ENCODE results near the gene XXYLT1.

The XXYLT1 gene

DNA sequence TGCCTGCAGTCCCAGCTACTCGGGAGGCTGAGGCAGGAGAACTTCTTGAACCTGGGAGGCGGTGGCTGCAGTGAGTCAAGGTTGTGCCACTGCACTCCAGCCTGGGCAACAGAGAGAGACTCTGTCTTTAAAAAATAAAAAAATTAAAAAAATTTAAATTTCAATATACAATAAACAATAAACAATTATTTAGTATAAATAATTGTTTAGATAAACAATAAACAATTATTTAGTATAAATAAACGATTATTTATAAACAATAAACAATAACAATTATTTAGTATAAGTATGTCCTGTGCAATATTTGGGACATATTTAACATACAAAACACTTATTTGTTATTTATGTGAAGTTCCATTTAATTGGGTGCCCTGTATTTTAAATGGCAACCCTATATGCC lies 119.6 kb downstream of the XXYLT1 start:
- no peak for DNase-seq (ENCODE audit: low read depth in 3 of 3)

DNA sequence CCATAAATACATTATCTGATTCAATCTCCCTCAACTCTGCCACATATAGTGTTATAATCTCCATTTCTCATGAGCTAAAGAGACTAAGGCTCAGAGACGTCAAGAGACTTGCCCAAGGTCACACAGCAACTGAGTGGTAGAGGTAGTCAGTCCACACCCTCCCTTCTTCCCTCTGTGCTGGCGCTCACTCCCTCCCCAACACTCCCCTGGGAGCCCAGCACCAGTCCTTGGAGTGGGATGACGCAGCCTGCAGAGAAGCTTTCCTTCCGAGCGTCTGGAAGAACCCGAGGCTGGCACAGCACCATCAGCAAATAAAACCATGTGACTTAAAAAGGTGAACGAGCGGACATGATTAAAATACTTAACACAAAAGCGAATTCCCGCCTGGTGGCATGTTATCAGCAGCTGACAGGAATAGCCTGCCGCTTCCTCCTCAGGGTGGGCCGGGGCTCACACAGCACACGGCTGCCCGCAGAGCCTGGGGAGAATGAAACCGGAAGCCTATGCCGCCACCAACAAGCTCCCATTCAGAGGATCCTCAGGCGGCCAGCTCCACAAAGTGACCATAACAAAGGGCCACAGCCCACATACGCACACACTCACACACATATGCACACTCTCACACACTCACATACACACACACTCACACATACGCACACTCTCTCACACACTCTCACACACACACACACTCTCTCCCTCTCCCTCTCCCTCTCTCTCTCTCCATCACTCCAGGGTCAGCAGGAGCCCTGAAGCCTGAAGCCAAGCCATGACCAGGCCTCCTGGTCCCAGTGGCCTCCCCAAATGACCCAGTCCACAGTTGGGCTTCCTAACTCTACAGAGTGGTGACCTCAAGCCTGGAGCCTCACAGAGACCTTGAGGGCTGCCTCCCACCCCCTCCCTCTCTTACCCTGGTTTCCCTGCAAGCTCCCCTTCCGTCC lies 120.5 kb downstream of the XXYLT1 start:
- peak in 1 of 3 experiments; percentile 8 for DNase-seq (ENCODE audit: low read depth in 3 of 3)

DNA sequence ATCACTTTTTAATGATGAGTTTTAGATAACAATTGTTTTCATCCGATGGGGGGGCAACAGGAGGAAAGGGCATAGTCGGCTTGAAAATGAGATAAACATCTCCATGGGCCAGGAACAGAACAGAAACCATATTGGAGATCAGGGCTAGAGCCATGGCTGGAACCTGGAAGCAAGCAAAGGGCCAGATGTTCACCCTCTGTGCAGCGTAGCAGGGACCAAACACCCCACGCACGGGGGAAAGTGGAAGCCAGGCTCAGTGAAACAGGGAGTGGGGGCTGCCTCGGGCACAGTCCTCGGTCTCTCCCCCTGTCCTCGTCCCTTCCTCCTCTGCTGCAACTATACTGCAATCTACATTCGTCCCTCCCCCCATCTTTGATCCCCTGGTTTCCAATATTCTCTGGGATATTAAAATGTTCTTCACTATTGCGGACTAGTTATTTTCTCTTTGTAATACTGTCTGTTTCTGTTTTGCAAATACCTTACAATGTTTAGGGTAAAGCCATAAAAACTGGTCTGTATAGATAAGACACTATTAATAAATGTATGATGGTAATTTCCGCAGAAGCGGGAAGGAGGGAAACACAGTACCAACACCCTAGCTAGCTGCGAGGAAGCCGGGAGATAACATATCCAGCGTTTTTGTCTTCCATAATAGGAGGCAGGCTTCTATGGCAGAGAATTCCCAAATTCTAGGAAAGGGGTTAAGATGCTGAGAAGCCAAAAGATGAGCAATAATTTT lies 121.5 kb downstream of the XXYLT1 start:
- DNase-seq (ENCODE audit: low read depth in 3 of 3) = no peak

DNA sequence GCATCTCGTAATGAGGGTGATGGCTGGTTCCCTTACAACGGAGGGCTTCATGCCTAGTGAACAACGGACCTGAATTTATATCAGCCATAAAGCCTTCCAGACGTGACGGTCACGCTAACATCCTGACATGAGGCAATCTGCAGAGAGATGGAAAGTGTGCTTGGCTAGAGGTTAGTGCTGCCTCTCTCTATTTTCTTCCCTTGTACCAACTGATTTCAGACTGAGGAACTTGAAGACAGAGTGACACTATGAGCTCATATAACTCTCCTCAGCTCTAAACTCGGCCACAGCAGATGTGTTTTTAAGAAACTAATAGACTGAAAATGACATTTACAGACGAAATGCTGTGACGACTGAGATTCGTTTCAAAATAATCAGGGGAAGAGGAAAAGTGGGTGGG lies 122.4 kb downstream of the XXYLT1 start:
- no peak for DNase-seq (ENCODE audit: low read depth in 3 of 3)

DNA sequence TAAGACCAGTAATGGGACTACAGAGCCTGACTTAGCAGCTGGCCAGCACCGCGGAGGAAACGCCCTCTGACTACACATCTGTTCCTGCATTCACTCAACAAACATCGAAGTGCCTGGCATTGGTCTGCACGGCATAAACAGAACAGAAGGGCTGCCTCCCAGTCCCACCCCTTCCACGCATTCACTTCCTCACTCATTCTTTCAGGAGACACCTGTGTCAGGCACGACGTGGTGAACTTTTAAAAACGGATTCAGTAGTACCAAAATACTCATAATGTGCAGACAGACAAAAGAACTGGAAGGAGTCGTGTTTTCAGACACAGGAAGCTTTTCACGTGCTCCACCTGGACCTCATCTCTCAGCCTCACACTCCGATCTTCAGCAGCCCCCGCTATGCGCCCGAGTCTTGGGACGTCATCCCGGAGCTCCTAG lies 123.3 kb downstream of the XXYLT1 start:
- no peak for DNase-seq (ENCODE audit: low read depth in 3 of 3)

DNA sequence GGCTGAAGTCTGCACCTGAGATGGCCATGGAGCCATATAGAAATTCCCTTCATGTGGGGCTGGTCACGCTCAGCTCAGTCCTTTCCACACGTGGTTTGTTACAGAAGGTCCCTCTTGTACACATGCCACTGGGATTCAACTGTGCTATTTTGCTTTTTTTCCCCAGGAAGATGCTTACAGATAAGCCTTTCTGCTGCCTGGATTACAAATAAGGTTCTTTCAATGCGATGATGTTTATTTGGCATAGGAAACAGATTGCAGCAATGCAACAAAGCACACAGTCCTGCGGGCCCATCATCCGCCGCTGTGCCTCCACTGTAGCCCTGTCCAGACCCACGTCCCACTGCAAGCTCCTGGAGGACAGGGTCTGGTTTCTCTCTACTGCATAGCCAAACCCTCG lies 124.8 kb downstream of the XXYLT1 start:
- no peak for DNase-seq (ENCODE audit: low read depth in 3 of 3)

DNA sequence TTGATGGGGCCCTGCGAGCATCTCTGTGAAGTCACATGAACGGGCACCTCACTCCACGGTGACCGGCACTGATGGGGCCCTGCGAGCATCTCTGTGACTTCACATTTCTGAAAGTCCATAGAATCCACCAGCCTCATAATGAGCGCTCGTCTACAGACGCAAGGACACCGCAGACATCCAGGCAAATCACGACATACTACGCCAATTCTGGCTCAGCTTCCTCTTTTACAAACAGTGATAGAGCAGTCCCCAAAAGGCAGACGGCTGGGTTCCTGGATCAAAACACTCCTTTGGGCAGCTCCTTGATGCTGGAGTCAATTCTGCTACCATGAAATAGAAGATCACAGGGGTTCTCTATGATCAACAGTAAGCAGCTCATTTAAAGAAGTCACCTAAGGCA lies 125.4 kb downstream of the XXYLT1 start:
- DNase-seq (ENCODE audit: low read depth in 3 of 3) = no peak

DNA sequence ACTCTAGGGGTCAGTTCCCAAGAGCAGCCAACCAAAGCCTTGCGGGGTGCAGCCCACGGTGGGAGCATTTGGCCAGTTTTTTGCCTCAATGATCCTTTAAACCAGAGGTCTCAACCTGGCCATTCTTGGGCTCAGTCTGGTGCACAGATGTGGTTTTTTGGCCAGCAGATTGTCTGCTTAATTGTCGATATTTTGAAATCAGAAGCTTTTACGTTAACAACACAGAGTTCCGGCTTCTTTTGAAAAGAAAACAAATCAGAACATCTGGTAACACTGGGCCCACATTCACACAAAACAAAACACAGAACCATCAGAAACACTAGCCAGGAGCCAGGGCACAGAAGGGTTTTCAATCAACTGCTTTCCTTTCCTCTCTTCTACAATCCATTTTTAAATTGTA lies 127.7 kb downstream of the XXYLT1 start:
- no peak for DNase-seq (ENCODE audit: low read depth in 3 of 3)

DNA sequence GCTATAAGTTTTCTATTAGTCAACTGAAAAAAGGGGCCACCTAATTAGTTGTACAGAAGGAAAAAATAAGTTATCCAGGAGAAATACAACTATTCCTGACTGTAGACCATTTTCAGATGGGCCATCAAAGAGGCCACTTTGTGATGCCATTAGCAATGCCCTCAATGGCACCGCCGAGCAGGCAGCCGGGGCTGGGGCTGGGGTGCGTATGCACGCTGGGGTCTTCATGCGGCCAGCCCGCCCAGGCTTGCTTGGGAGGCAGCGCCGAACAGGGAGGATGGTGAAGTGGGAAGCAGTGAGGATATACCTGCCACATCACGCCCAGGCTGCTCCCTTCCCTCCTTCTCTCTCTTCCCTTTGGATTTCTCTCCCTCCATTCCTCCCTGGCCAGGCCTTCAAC lies 128.4 kb downstream of the XXYLT1 start:
- no peak for DNase-seq (ENCODE audit: low read depth in 3 of 3)

DNA sequence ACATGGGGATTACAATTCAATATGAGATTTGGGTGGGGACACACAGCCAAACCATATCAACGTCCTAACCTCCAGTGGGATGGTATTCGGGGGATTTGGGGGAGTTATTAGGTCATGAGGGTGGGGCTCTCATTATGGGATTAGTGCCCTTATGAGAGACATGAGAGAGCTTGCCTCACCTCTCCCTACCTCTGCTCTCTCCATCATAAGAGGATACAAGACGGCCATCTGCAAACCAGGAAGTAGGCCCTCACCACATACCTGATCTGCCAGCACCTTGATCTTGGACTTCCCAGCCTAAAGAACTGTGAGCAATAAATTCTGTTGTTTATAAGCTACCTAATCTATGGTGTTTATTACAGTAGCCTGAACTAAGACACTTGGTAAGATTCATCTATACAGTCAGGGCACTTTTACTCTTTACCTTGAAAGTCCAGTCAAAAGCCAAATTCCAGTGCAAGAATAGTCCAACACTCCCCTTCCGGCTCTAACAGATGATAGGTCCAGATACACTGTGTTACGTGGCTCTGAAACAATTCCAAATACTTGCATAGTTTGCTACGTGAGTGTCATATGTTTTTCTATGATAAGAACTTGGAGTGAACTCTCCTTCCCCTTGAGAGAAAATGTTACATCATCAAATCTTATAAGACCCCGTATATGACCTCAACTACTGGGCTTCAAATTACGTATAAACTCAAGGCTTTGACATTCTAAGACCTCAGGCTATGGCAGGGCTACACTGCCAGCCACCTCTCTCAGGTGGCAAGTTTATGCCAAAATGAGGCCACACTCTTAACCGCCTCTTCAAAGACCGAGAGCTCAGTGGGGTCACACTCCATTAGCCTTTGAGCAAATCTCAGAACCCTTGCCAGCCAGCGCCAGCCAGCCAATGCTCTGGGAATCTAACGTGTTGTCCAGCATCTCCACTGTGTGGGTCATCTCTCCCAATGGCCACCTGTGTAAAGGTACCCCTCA lies 129.9 kb downstream of the XXYLT1 start:
- DNase-seq (ENCODE audit: low read depth in 3 of 3) = no peak

DNA sequence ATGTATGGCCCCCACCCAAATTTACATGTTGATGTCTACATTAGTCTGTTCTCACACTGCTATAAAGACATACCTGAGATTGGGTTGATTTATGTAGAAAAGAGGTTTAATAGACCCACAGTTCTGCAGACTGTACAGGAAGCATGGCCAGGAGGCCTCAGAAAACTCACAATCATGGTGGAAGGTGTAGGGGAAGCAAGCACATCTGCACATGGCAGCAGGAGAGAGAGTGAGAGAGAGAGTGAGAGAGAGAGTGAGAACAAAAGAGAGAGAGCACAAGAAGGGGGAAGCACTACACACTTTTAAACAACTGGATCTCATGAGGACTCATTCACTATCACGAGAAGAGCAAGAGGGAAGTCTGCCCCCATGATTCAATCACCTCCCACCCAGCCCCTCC lies 130.5 kb downstream of the XXYLT1 start:
- no peak for DNase-seq (ENCODE audit: low read depth in 3 of 3)

DNA sequence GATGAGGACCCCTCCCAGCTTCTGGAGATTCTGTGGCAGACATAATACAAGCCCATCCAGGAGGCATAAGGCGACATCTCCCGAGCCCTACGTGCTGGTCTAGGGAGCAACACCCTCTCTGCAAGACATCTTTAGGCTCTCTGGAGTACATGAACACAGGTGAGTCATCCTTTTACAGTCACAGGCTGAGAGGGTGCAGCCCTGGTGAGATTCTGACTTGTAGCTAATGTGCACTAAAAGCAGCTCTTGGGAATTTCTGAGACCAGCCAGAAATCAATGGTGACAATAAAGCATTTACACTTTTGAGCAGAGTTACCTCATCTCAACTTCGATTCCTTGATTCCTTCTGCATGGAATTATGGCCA lies 131.1 kb downstream of the XXYLT1 start:
- no peak for DNase-seq (ENCODE audit: low read depth in 3 of 3)

DNA sequence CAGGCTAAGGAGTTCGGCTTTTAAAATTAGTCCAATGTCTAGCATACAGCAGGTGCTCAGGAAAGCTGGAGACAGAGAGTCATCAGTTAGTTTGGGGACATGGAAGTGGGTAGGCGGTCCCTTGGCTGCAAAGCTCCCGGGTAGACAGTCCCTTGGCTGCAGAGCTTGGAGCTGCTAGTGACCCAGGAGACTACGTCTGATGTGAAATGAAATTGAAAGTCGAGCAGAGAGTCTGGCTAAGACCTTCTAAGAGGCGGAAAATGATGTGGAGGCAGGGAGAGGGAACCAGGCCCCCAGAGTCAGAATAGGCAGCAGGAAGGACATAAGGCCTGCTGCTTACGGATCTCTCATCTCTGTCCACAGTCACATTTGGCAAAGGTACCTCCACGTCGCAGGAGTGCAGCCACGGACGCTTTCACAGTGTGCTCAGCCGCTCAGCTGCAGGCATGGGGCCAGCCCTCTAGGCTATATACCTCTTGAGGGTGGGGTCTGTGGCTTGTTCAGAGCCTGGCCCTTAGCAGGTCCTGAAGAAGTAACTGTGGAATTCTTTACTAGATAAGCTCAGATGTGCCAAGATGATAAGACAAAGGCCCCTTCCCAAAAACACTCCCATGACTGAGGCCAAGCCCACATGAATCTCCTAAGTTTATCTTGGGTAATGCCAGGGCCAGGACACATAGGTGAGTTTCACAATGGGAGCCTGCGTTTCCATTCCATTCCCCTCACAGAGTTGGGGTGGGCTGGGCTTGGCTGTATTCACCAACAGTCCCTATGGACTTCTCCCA lies 131.7 kb downstream of the XXYLT1 start:
- no peak for DNase-seq (ENCODE audit: low read depth in 3 of 3)

DNA sequence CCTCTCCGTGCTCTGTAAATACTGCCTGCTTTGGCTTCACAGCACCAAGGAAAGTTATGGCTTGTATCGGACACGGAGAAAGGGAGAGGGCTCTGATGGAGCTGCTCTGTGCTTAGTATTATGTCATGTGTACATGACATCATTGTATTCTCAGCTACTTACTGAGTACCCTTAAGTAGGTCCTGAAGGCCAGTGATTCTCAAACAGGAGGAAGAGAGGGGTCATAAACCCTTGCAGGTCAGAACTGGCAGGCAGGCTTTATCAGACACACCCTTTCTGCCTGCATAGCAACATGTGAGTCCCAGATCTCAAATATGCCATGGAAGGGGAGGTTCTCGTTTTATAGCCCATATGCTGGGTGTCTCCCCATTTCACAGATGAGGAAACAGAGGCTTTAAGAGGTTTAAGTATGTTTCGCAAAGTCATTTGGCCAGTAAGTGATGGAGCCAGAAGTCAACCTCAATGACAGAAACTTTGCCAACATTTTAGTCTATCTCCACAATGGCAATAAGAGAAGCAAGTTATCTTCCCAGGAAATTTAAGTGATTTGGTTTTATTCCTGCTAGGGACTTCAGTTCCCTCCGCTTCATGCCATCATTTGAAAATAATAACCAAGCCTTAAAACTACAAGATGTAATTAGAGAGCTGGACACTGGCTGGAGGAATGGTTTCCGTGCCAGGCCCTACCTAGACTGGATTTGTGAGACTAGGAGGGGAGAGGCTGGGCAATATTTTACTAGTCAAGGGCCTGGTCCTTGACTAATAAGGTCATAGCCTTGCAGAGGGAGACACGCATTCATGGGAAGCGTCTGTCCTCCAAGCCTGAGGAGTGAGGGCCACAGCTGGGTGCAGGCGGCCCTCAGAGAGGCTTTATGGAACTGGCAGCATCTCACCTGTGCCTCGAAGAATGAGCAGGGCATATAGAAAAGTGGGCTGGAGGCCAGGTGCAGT lies 133.0 kb downstream of the XXYLT1 start:
- DNase-seq (ENCODE audit: low read depth in 3 of 3) = no peak

DNA sequence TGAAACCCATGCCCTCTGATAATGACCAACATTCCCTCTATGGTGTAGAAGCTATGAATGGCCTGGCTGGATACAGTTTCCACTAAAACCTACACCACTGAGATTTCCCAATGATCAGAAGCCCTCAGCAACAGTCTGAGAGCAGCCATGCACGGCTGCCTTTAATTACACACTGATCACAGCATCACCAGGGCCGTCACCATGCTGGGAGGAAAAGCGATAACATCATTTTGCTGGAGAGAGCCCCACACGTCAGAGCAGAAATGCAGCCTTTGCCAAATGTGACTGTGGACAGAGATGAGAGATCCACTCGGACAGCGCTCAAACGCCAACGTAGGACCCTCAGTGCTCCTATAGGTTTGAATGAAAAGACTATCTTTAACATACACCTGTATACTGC lies 135.0 kb downstream of the XXYLT1 start:
- no peak for DNase-seq (ENCODE audit: low read depth in 3 of 3)

DNA sequence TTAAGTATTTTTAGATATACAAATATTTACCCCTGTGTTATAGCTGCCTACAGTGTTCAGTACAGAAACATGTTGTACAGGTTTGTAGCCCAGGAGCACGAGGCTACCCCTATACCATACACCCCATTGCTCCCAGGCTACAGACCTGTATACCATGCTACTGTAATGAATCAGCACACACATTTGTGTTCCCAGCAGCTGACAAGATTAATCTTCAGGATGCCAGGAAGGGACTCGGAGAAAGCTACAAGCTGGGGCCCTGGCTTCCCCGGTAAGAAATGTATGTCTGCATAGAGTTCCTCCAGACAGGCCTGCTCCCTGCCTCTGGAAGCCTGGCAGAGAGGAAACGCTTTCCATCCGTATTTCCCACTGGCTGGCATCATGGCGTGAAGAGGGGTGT lies 136.5 kb downstream of the XXYLT1 start:
- no peak for DNase-seq (ENCODE audit: low read depth in 3 of 3)

DNA sequence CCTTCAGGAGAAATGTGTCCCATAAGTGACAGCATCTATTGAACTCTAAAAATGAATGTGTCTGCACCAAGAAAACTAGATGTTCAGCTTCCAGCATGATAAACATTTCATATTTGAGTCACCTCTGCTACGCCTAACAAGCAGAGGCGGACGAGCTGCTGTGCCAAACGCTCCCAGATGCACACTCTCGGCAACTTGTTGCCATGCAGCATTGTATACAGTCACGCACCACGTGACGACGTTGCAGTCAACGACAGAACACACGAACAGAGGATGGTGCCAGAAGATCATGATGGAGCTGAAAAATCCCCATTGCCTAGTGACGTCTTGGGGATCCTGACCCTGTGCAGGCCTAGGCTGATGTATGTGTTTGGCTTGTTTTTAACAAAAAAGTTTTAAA lies 137.5 kb downstream of the XXYLT1 start:
- DNase-seq (ENCODE audit: low read depth in 3 of 3) = peak in 1 of 3 experiments; percentile 13

DNA sequence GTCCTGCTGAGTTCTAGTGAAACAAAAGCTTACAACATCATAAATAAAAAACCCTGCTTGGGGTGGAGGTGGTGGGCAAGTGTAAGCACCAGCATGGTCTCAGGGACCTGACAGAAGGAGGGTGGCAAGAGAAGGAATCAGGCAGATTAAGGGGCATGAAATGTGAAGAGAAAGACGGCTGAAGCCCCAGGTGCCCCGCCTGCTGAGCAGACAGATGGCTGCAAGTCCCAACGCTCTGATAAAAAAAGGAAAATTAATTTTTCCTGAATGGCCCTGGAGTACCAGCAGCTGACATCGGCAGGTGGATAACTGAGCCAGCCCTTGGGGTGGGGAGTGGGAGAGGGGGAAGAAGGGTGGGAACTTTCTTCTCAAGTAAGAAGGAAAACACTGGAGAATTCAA lies 137.9 kb downstream of the XXYLT1 start:
- DNase-seq (ENCODE audit: low read depth in 3 of 3) = no peak

DNA sequence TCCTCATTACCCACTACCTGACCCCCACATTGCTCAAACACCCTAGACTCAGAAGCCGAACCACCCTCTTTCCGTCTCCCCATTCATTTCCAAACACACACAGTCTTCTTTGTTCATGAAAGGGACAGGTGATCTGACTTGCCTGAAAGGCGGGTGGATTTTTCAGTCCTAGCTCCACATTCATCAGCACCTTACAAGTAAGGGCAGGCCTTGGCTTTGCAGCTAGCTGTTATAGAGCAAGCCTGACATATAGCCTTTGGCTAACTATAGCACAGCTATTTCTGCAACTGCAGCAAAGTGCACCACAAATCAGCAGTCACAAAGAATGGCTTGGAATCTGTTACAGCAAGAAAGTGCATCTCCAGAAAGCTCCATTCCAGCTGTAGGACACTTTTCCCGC lies 139.8 kb downstream of the XXYLT1 start:
- DNase-seq (ENCODE audit: low read depth in 3 of 3) = no peak
